GM12878 (cell line): ENCODE measurements around the gene UBE3B. TPM values are rescaled to one million over a fixed set of nuclear protein-coding genes. Genes with fewer than 3 reads are reported as not detected.

Source experiments
- ATAC-seq: fragments of 200-7000 bp; cut with Tn5 transposase; 3 replicates; pipeline ENCODE4 v1.9.1; 2020; ENCODE audit warnings: mild to moderate bottlenecking, moderate library complexity
- BruUV-seq: library from RNA; stranded (reverse); fragments of 400-500 nt; replicated peaks from 2 replicates; lab custom pipeline; 2021; lab: Mats Ljungman, UMichigan
- CTCF ChIA-PET: fragments of 300-600 bp; sonication (Branson Sonifier 250); formaldehyde crosslinking; extraction: SDS; loops from one replicate; lab custom pipeline; 2021; ENCODE audit warnings: inconsistent platforms; lab: Yijun Ruan, JAX
- POLR2A ChIA-PET: fragments of 350-600 bp; formaldehyde crosslinking; extraction: SDS; loops from one replicate; lab custom pipeline; 2021; ENCODE audit warnings: inconsistent platforms; lab: Charles Lee
- RAD21 ChIA-PET: fragments of 300-600 bp; sonication (Branson Sonifier 250); formaldehyde crosslinking; loops from one replicate; lab custom pipeline; 2023; ENCODE audit warnings: antibody characterized with exemption; ENCODE audit not compliant: unreplicated experiment; lab: Charles Lee
- SMC1A ChIA-PET: fragments of 300-600 bp; sonication (Branson Sonifier 250); formaldehyde crosslinking; loops from one replicate; lab custom pipeline; 2023; ENCODE audit not compliant: unreplicated experiment, uncharacterized antibody; lab: Charles Lee
- DNase-seq: peaks from one replicate; pipeline ENCODE4 v3.0.0-alpha.2; 2011; ENCODE audit warnings: low read depth, low spot score
- FAIRE-seq: peaks from 3 replicates; lab custom pipeline; 2011; peaks lifted over from hg19 to GRCh38; lab: Jason Lieb, UNC
- H2AFZ ChIP-seq: 2 replicates; pipeline ENCODE4 v1.6.0; 2011; ENCODE audit warnings: low read depth, low read length, control low read depth; ENCODE audit not compliant: control insufficient read depth
- H3K27ac ChIP-seq: 2 replicates; pipeline ENCODE4 v1.5.1; 2011; ENCODE audit warnings: control low read depth; ENCODE audit not compliant: control insufficient read depth, insufficient read depth
- H3K27me3 ChIP-seq, 2 experiments: replicated peaks in 1 of 2; 2 replicates each; pipeline versions ENCODE4 v1.6.0 to v1.6.1; 2011; ENCODE audit warnings: low read length in 1 of 2; ENCODE audit not compliant: control insufficient read depth in 2 of 2, insufficient read depth in 2 of 2
- H3K36me3 ChIP-seq, 2 experiments: 2 replicates each; pipeline ENCODE4 v1.5.1; 2011; ENCODE audit warnings: low read length in 1 of 2; ENCODE audit not compliant: control insufficient read depth in 2 of 2, insufficient read depth in 2 of 2
- H3K4me1 ChIP-seq: 2 replicates; pipeline ENCODE4 v1.6.1; 2011; ENCODE audit warnings: mild to moderate bottlenecking, low read length, moderate library complexity, mixed read lengths; ENCODE audit not compliant: control insufficient read depth, insufficient read depth
- H3K4me2 ChIP-seq: 2 replicates; pipeline ENCODE4 v1.6.0; 2011; ENCODE audit warnings: control low read depth; ENCODE audit not compliant: control insufficient read depth, insufficient read depth
- H3K4me3 ChIP-seq: fragments of 200-600 bp; sonication (generic); 2 replicates; pipeline ENCODE4 v1.5.1; 2016
- H3K79me2 ChIP-seq: 2 replicates; pipeline ENCODE4 v1.6.0; 2011; ENCODE audit warnings: low read length; ENCODE audit not compliant: control insufficient read depth, insufficient read depth
- H3K9ac ChIP-seq: 2 replicates; pipeline ENCODE4 v1.8.0; 2011; ENCODE audit warnings: low read length, control low read depth, mixed read lengths; ENCODE audit not compliant: control insufficient read depth, insufficient read depth
- H3K9me3 ChIP-seq: replicated peaks from 3 replicates; pipeline ENCODE4 v1.5.1; 2011; ENCODE audit warnings: mild to moderate bottlenecking, low read length; ENCODE audit not compliant: control insufficient read depth, insufficient read depth
- H4K20me1 ChIP-seq: 2 replicates; pipeline ENCODE4 v1.6.0; 2011; ENCODE audit not compliant: control insufficient read depth, insufficient read depth
- ATF7 ChIP-seq: fragments of 450-650 bp; IDR thresholded peaks from 2 replicates; pipeline ENCODE4 v1.6.1; 2016; ENCODE audit warnings: low read depth, mild to moderate bottlenecking
- DPF2 ChIP-seq: fragments of 450-650 bp; IDR thresholded peaks from 2 replicates; pipeline ENCODE4 v1.6.1; 2017; ENCODE audit warnings: mild to moderate bottlenecking
- FOXK2 ChIP-seq: fragments of 450-650 bp; IDR thresholded peaks from 2 replicates; pipeline ENCODE4 v1.6.1; 2017; ENCODE audit warnings: mild to moderate bottlenecking, moderate library complexity
- HDAC6 ChIP-seq: fragments of 200-600 bp; sonication (generic); IDR thresholded peaks from one replicate; pipeline ENCODE4 v1.8.0; 2017; ENCODE audit warnings: antibody characterized with exemption; ENCODE audit not compliant: unreplicated experiment
- IKZF1 ChIP-seq: fragments of 450-650 bp; conservative IDR thresholded peaks from 2 replicates; pipeline ENCODE4 v1.6.1; 2017; ENCODE audit warnings: antibody characterized with exemption, mild to moderate bottlenecking
- SIN3A ChIP-seq: IDR thresholded peaks from 2 replicates; pipeline ENCODE4 v1.6.1; 2012; ENCODE audit warnings: low read depth, low read length, improper control_type of control experiment
- TCF12 ChIP-seq: IDR thresholded peaks from 2 replicates; pipeline ENCODE4 v1.6.1; 2011; ENCODE audit warnings: low read depth, mild to moderate bottlenecking, low read length
- TCF3 ChIP-seq: IDR thresholded peaks from 2 replicates; pipeline ENCODE4 v1.6.1; 2012; ENCODE audit warnings: low read depth, mild to moderate bottlenecking, low read length, borderline replicate concordance; ENCODE audit not compliant: insufficient read depth
- ZNF274 ChIP-seq: IDR thresholded peaks from one replicate; pipeline ENCODE4 v1.8.0; 2011; ENCODE audit not compliant: insufficient read length, insufficient read depth
- WGBS: methylation state at CpG from one replicate; pipeline ENCODE4 v1.1.6; 2016; ENCODE audit warnings: low lambda C conversion rate; ENCODE audit not compliant: insufficient replicate concordance, insufficient coverage; ENCODE audit errors: missing lambda C conversion rate; 5-methylcytosine and 5-hydroxymethylcytosine counted together
- in situ Hi-C: fragments of 300-500 bp; cut with MboI; formaldehyde crosslinking; loops from 9 replicates; pipeline ENCODE4 v1.14.3; 2018; ENCODE audit warnings: mixed read lengths
- intact Hi-C: fragments of 100-400 bp; cut with micrococcal nuclease; formaldehyde crosslinking; loops from one replicate; pipeline ENCODE4 v1.14.2; 2022; ENCODE audit not compliant: unreplicated experiment
- polyA plus RNA-seq, 11 experiments: library from polyadenylated mRNA; depleted of rRNA in 4 of 11; unstranded in 6 of 11; stranded (reverse) in 5 of 11; fragments of >200 nt; fragmentation: Nextera tagmentation in 4 of 11; fragmentation: Illumina TruSeq in 1 of 11; extraction: Ambion mirVana in 4 of 11; extraction: Trizol in 1 of 11; gene quantifications; 1 replicate in 1 of 11; 2 replicates in 10 of 11; pipeline versions ENCODE4 v1.2.1 to v1.2.3, GENCODE V29; 2011 to 2016; ENCODE audit warnings: inconsistent platforms in 2 of 11, missing spikeins in 2 of 11, low read depth in 1 of 11
- total RNA-seq, 4 experiments: library from RNA; depleted of rRNA in 3 of 4; stranded (reverse); fragments of >200 nt in 3 of 4; fragmentation: Illumina TruSeq in 1 of 4; extraction: Trizol in 1 of 4; gene quantifications; 2 replicates each; pipeline versions ENCODE4 v1.2.1 to v1.2.3, GENCODE V29; 2013 to 2021
- TF ChIP-seq, protein P1 (sequence below): fragments of 450-650 bp; IDR thresholded peaks from 2 replicates; pipeline ENCODE4 v1.6.1; 2017; ENCODE audit warnings: mild to moderate bottlenecking, low read depth, inconsistent platforms; ENCODE audit not compliant: poor library complexity, severe bottlenecking

Gene UBE3B
- total and polyA plus RNA-seq, 10 of the 15 experiments (the other 5 are each of a cell fraction or from before 2014, with no cell fraction given) = 7.4 to 25.3 (median 17.1) TPM

DNA sequence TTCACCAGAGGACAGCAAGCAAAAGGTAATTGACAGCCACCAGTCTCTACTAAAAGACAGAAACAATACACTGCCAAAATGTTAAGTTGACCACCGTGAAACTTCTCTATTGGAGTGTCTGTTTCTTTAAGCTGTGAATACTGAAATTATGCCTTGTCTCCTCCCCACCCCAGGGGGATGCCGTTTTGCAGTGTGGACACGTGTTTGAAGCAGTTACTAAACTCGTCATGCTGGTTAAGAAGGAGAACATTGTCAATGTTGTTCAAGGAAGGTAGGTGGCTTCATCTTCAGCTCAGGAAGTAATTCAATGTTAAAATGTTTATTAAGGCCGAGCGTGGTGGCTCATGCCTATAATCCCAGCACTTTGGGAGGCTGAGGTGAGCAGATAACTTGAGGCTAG is 33.2 kb upstream of the UBE3B start:
- DNase-seq = no peak
- 45% methylated on average over 6 of the region's 6 CpGs for WGBS
- no peak overlapping the region for H3K27ac ChIP-seq
- TF ChIP-seq ZNF274 (no peak), IKZF1 (no peak), TCF3 (no peak), ATF7 (no peak), TCF12 (no peak), FOXK2 (no peak), DPF2 (no peak), HDAC6 (no peak), SIN3A (no peak)
- TF ChIP-seq, protein P1, sequence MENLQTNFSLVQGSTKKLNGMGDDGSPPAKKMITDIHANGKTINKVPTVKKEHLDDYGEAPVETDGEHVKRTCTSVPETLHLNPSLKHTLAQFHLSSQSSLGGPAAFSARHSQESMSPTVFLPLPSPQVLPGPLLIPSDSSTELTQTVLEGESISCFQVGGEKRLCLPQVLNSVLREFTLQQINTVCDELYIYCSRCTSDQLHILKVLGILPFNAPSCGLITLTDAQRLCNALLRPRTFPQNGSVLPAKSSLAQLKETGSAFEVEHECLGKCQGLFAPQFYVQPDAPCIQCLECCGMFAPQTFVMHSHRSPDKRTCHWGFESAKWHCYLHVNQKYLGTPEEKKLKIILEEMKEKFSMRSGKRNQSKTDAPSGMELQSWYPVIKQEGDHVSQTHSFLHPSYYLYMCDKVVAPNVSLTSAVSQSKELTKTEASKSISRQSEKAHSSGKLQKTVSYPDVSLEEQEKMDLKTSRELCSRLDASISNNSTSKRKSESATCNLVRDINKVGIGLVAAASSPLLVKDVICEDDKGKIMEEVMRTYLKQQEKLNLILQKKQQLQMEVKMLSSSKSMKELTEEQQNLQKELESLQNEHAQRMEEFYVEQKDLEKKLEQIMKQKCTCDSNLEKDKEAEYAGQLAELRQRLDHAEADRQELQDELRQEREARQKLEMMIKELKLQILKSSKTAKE = no peak
- TF ChIP-seq, all 136 proteins: peak for 0
- intact Hi-C loops (no loop called here), in situ Hi-C loops (no loop called here)
- no peak overlapping the region for H3K4me2 ChIP-seq
- no peak for FAIRE-seq
- ChIA-PET RAD21 (no interaction called here), CTCF (interaction anchor here (1.7 kb wide), 1 partner anchor 16 kb away, joined by 6 read pairs; no protein-coding TSS in a partner anchor), SMC1A (no interaction called here), POLR2A (no interaction called here)
- H3K36me3 ChIP-seq = peaks cover 3 to 11% of the 10 kb centered on the region in 2 experiments; a peak in 3 of 4 replicates
- no peaks in the 10 kb centered on the region for H3K4me1 ChIP-seq
- no peaks in the 10 kb centered on the region for H3K9me3 ChIP-seq
- no peaks in the 10 kb centered on the region for H3K27me3 ChIP-seq
- H3K9ac ChIP-seq = no peak overlapping the region
- no peak for ATAC-seq
- no peak overlapping the region for H3K4me3 ChIP-seq
- no TSS peak for BruUV-seq
- no peaks in the 10 kb centered on the region for H3K79me2 ChIP-seq
- H2AFZ ChIP-seq = no peak overlapping the region
- no peaks in the 10 kb centered on the region for H4K20me1 ChIP-seq
